ENCODE results near the gene CARS1.

GRCh38 chr11:3000032-3000961, 56.9 kb downstream of the CARS1 start:
- TF ChIP-seq EZH2 (IDR thresholded peaks at IDR 0.05) = no peak
- TF ChIP-seq CTCF (IDR thresholded peaks at IDR 0.05) = no peak
- TF ChIP-seq EZH2phosphoT487 (IDR thresholded peaks at IDR 0.05) = no peak

All from neural progenitor cell (in vitro differentiated cells).